ENCODE data around the gene LRRC56.
"Not testable (repeated sequence)": the region's sequence is repeated elsewhere in the genome, so short reads cannot be mapped to it uniquely, and the experiment has no call there.

The LRRC56 gene

DNA sequence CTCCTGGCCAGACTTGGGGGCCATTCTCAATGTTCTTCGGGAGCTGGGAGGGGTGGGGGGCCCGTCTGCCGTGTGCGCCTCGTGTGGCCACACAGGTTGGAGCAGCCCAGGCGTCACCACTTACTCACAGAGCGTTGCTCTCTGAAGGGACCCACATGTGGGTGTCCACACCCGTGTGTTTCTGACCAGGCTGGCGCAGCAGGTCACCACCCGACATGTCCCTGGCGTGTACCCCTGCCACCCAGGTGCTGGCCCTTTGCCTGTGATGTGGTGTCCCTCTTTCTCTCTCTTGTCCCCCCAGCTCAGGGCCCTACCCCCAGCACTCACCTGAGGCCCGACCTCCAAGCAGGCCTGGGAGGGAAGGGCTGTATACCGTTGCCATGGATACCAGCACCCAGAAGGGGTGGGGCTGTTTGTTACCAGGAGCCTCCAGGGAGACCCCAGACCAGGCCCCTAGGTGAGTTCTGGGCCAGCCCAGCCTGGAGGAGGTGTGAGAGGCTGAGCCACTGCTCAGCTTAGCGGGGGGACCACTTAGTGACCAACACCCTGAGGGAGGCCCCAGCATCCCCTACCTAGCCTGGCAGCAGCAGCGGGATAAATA is 21.8 kb downstream of the LRRC56 start:
- no peak for DNase-seq (ENCODE audit: low read depth in 3 of 3)

DNA sequence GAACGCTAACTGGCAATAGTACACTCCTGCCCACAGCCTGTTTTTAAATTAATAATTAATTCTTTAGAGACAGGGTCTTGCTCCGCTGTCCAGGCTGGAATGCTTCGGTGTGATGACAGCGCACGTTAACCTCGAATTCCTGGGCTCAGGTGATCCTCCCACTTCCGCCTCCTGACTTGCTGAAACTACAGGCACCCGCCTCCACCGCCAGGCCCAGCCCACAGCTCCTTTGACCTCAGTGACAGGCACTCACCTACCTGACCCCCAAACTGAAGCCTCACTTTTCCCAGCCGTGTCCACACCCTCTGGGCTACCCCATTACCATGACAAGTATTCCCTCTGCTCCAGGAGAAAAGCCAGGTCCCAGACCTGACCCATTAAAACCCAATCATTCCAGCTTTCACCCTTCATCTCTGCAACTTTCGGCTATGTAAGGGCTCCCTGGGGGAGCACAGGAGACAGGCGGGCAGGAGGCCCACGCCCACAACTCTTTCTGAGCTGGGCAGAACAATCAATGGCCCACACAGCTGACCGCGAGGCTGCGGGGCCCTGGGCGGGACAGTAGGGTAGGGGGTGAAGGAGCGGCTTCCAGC is 22.5 kb downstream of the LRRC56 start:
- DNase-seq (ENCODE audit: low read depth in 3 of 3): no peak

DNA sequence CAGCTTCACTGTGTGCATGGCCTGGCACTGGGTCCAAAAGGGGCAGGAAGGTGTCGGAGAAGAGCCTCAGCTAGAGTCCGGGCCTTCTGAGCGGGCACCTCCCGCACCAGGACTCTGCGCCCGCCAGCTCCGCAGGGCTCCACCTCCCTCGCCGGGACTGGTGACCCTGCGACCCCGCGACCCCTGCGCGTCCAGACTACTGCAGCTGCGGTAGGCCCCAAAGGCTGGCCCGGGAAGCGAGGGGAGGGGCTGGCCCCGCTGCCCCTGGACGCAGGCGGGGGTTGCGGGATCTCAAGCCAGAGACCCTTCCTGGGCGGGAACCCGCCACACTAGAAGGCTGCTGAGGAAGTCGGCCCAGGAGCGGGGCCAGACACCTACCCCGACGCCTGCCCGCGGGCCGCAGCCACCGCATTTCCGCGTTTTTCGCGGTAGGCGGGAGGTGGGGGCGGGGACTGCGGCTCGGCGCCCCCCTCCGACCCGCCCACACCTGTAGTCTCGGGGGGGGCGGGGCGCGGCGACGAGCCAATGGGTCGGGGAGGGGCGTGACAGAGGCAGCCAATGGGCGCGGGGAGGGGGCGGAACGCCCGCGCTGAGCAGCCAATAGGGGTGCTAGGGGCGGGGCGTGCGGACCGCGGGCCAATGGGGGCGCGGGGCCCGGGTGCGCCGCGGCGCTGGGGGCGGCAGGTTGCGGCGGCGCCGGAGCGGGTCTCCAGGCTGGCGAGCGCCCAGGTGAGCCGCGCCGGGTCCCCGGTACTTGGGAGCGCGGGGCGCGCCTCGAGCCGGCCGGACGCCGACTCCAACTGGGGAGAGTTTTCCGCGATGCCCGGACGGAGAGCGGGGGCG is 23.2 kb downstream of the LRRC56 start, which contains the start of the genes LMNTD2 and RASSF7:
Gene LMNTD2 (minus strand): TSS at position 434 of the 843 bp plus-strand sequence. CDS start 22 bp downstream, at position 412.
Gene RASSF7 (plus strand): TSS at position 666 of the 843 bp plus-strand sequence. CDS start 799 bp downstream, outside the sequence.
- DNase-seq (ENCODE audit: low read depth in 3 of 3): peak; percentile 88 to 98 (median 94)

DNA sequence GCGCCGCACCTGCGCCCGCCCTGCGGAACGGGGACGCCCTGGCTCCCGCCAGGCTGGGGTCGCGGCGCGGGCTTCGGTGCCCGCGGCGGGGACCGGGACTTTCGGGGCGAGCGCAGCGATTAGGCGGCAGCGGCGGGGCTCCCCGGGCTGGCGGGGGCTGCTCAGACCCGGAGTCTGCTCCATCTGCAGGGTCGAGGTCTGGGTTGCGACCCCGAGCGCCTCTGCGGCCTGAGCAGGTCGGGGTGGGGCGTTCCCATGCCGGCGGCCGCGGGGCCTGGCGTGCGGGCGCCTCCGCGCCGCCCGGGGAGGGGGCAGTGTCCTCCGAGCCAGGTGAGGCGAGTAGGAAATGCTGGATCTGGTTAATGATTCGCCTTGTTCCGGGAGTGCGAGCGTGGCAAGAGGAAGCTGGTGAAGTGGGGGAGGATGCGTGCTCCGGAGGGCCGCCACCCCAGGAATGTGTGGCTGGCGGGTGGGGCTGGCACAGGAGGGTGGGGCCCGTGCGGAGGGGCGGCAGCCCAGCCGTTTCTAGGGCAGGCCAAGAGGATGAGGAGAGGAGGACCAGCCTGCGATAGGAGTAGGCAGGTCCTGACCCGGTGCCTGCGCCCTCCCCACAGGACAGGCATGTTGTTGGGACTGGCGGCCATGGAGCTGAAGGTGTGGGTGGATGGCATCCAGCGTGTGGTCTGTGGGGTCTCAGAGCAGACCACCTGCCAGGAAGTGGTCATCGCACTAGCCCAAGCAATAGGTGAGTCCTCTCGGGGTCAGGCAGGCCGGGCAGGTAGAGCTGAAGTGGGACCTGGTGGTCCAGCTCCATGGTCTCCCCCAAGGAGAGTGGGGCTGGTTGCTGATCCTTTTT is 24.0 kb downstream of the LRRC56 start:
- DNase-seq (ENCODE audit: low read depth in 3 of 3): no peak

DNA sequence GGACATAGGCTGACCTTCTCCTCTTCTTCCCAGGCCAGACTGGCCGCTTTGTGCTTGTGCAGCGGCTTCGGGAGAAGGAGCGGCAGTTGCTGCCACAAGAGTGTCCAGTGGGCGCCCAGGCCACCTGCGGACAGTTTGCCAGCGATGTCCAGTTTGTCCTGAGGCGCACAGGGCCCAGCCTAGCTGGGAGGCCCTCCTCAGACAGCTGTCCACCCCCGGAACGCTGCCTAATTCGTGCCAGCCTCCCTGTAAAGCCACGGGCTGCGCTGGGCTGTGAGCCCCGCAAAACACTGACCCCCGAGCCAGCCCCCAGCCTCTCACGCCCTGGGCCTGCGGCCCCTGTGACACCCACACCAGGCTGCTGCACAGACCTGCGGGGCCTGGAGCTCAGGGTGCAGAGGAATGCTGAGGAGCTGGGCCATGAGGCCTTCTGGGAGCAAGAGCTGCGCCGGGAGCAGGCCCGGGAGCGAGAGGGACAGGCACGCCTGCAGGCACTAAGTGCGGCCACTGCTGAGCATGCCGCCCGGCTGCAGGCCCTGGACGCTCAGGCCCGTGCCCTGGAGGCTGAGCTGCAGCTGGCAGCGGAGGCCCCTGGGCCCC is 24.8 kb downstream of the LRRC56 start:
- DNase-seq (ENCODE audit: low read depth in 3 of 3): no peak

DNA sequence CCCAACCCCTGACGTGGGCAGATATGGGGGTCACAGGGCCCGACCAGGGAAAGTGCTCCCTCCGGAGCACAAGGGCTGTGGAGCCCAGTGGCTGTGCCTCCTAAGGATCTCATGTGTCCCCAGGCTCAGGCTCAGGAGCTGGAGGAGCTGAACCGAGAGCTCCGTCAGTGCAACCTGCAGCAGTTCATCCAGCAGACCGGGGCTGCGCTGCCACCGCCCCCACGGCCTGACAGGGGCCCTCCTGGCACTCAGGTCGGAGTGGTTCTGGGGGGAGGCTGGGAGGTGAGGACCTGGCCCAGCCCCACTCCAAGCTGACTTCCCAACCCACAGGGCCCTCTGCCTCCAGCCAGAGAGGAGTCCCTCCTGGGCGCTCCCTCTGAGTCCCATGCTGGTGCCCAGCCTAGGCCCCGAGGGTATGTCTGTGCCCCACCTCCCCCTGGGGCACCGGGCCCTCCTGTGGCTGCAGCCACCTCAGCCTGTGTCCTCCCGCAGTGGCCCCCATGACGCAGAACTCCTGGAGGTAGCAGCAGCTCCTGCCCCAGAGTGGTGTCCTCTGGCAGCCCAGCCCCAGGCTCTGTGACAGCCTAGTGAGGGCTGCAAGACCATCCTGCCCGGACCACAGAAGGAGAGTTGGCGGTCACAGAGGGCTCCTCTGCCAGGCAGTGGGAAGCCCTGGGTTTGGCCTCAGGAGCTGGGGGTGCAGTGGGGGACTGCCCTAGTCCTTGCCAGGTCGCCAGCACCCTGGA is 25.9 kb downstream of the LRRC56 start:
- DNase-seq (ENCODE audit: low read depth in 3 of 3): no peak

DNA sequence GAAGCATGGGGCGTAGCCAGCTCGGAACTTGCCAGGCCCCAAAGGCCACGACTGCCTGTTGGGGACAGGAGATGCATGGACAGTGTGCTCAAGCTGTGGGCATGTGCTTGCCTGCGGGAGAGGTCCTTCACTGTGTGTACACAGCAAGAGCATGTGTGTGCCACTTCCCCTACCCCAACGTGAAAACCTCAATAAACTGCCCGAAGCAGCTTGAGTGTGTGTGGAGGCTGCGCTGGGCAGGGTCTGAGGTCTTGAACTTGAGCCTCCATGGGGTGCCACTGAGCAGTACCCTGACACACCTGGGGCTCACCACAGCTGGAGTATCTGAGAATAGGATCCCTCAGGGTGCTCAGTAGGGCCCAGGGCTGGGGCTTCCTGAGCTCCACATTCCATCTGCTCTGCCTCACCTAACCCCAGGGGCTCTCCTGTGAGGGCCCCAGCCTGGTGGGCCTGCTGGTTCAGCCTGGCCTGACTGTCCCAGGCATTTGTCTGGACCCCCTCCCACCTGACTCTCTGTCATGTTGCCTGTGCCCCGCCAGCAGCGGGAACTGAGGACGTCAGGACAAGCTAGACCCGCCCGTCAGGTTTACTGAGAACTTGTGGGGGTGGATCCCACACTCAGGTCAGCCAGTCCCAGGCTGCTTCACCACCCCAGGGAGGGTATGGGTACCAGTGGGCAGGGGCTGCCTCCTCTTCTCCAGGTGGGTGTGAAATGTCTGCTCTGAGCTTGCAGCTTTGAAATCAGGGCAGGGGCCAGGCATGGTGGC is 26.7 kb downstream of the LRRC56 start:
- DNase-seq (ENCODE audit: low read depth in 3 of 3): no peak

DNA sequence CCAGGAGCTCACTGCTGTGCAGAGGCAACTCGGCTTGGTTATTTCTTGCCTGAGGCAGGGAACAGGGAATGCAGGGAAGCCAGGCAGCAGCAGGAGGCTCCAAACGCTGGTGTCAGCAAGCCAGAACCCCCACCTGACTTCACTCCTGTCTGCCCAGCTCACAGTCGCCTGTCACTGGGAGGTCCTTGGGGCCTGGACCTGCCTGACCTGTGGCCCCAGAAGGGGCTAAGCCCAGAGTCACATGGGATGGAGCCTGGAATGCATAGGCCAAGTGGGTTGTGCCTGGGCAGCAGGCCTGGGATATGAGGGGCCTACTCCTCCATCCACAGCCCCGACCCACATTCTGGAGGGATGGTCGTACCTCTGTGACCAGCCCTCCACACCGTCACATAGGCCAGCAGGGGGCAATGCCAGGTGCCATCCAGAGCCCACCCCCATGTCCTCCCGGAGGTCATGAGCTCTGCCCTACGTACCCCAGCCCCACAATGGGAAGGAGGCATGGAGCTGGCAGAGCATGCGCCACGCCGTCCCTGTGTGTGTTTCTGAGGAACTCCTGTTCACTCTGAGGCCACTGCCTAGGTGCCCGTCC is 28.7 kb downstream of the LRRC56 start:
- DNase-seq (ENCODE audit: low read depth in 3 of 3): no peak

DNA sequence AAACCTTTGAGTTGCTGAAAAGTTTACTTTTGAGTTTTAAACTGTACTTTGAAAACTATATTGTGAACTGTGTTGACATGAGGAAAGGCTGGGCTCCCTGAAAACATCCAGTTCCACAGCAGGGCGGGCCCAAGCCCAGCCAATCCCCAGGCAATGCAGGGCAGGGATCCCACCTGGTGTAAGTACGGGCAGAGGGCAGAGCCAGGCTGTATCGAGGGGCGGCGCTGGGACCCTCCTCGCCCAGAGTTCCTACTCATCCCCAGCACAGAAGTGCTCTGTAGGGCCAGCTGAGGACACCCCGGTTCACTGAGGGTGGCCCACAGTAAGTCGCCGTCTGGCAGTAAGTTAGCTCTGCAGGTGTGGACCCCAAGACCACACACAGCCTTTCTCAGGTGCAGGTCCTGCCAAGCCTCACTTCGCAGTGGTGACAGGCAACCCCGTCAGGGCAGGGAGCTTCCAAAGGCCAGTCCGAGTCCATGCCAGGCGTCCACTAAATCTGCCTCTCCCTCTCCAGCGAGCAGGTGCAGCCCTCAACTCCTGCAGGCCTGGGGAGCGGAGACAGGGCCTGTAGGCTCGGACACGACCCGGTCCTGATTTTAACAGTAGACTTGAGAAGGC is 29.8 kb downstream of the LRRC56 start:
- DNase-seq (ENCODE audit: low read depth in 3 of 3): no peak

DNA sequence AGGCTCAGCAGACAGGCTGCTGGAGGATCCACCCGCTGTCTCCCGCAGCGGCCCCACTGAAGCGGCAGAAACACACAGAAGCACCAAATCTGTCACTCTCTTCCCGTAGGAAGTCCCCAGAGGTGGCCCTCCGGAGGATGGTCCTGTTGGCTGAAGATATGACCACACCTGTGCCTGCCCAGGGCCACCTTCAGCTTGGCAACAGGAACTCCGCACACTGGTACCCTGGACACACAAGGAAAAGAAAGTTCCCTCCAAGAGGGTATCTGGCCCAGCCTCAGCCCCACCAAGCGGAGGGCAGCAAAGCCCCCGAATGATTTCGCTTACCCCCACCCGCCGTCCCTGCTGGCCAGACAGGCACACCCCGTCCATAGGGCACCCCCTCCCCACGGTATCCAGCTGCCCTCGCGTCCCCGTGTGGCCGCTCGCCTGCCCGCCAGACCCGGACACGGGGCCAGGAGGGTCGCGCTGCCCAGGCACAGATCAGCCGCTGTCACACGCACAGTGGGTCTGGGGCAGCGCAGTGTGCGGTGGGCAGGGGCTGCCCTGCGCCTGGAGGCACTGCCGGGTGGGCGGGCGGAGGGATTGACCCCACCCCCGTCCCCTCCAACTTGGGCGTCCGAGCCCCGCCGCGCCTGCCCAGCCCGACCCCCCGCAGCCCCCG is 30.4 kb downstream of the LRRC56 start:
- DNase-seq (ENCODE audit: low read depth in 3 of 3): no peak

DNA sequence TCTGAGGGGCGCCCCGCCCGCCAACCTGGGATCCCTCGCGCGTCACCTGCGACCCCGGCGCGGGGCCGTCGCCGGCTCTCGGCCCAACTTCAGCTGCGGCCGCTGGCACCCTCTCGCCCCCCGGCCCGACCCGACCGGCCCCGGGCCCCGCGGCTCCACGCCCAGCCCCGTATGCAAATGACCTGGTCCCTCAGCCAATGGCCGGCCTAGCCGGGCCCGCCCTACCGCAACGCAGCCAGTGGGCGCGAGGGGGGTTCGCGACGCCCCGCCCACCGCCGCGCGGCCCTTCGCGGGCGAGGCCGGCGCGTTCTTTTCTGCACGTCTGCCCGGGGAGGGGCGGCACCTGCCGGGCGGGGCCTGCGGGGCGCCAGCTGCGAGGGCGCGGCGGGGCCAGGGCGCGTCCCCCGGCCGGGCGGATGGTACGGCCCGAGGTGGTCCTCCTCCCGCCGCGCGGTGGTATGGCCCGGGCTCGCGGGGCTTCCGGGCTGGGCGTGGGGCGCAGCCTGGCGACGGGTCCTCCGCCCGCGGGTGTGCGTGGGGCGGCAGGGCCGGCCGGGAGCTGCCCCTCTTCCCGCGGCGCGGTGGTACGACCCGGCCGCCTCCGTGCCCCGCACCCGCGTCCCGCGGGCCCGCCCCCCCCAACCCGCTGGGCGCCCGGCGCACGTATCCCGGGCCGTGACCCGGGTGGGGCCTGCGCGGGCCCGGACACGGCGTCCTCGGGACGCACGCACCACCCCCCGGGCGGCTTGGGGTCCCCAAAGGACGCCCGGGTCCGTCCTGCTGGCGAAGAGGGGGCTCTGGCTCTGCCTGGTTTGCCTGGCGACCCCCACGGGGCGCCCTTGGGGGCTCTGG is 31.2 kb downstream of the LRRC56 start:
- peak; percentile 89 to 94 (median 94) for DNase-seq (ENCODE audit: low read depth in 3 of 3)

DNA sequence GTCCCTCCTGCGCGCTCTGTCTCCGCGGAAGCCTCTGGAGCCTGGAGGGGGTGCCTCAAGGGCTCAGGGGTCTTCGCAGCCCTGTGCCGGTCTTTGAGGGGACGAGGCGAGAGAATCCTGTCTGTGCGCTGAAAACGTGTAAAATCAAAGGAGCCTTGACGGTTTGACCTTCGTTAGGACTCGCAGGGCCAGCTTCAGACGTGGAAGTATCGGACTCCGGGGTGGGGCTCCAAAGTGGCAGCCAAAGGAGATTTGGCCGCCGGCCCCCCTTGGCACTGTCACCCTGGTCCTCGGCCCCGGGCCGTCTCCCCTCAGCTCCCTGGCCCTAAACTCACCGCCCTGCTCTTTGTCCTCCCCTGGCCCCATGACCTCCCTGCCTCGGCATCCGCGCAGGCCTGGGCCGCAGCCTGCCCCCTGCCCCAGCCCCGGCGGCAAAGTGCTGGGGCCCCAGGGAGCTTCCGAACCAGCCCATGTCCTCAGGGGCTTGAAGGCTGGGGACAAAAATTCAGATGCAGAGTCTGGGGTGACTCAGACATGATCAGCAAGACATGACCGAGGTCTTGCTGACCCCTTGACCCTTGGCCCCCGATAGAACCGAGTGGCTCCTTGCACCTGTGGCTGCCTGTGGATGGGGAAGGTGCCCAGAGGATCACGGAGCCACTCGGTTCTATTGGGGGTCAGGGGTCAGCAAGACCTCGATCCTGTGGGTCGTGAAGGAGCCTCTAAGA is 32.0 kb downstream of the LRRC56 start:
- DNase-seq (ENCODE audit: low read depth in 3 of 3): no peak

DNA sequence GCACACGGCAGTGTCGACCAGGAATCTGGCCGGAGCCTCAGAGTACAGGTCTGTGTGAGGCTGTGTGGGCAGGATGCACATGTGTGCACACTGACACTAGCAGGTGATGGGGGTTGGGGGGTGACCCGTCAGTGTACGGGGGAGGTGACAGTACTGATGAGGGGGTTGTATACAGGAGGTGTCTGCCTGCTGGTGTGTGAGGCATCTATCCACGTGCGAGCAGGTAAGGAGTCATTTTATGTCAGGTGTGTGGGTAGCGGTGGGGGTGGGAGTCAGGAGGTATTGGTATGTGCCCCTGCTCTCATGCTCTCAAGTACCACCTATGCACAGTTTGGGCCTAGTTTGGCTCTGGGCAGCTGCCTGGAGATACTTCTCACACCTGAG is 34.5 kb downstream of the LRRC56 start:
- no peak for DNase-seq (ENCODE audit: low read depth in 3 of 3)

DNA sequence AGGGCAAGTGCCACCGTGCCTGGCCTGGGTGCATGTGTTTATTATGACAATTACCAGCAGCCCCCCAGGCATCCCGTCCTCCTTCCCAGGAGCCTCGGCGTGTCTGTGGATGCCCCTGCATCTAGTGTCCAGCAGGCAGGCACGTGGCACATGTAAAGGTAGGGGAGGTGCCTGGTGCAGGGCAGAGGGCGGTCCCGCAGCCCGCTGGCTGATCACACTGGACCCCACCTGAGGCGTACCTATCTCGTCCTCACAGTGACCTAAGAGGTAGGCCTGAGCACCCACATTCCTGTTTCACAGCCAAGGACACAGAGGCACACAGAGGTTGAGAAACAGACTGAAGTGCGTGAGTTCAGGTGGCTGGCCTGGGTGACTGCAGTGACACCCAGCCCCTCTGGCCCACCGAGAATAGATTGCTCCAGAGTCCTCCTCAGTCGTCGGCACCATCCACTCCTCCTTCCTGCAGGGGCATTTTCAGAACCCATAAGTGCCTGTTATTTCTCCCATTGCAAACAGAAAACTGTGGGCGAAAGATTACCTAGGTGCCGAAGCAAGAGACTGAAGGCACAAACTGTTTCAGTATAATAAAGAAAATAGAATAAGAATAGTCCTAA is 35.9 kb downstream of the LRRC56 start:
- DNase-seq (ENCODE audit: low read depth in 3 of 3): no peak

DNA sequence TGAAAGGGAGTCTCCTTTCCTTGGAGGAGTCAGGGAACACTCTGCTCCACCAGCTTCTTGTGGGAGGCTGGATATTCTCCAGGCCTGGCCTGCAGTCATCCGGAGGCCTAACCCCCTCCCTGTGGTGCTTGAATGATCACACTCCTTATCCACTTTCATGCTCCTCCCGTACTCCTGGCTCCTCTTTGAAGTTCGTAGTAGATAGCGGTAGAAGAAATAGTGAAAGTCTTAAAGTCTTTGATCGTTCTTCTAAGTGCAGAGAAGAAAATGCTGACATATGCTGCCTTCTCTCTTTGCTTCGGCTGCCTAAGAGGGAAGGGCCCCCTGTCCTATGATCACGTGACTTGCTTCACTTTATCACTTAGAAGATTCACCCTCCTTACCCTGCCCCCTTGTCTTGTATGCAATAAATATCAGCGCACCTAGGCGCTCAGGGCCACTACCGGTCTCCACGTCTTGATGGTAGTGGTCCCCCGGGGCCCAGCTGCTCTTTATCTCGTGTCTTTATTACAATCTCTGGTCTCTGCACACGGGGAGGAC is 36.8 kb downstream of the LRRC56 start:
- not testable (repeated sequence) for DNase-seq (ENCODE audit: low read depth in 3 of 3)

DNA sequence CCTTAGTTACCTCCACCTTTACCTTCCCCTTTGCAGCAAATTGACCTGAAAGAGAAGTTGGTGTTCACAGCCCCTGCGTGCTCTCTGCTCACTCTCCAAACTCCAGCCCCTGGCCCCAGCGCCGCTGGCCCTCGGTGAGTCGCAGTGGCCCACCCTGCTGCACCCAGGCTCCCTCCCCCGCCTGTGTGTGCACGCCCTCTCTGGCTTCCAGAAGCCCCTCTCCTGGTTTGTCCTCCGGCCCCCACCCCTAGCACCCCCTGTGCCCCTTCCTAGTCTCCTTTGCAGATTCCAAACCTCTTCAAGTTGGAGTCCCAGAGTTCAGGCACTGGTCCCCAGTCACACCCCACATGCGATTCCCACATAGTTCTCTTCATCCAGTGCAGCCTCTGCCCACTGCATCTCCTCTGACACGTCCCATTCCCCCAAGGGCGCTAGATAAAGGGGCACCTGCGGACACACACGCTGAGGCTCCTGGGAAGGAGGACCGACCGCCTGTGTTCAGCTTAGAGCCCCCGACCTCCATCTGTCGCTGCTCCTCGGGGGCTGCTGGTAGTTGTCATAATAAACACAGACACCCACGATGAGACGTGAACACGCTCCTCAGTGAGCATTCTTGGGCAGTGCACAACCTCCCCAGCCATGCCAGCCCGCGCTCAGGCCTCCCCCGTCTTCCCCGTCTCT is 37.4 kb downstream of the LRRC56 start:
- no peak for DNase-seq (ENCODE audit: low read depth in 3 of 3)
